OCI-LY3 (cell line): ENCODE measurements around the gene MAP3K6.

ENCODE experiments used
- H2AFZ ChIP-seq: fragments of 200-600, 300-600 bp; shearing (Covaris generic); 2 replicates; pipeline ENCODE4 v1.6.0; 2014; ENCODE audit warnings: antibody characterized with exemption, low read depth, low read length
- H3K27ac ChIP-seq: fragments of 200-600, 300-600 bp; sonication (generic); 2 replicates; pipeline ENCODE4 v1.5.1; 2014; ENCODE audit warnings: mild to moderate bottlenecking, low read length, moderate library complexity, mixed read lengths
- H3K27me3 ChIP-seq: fragments of 200-600, 300-600 bp; sonication (generic); 2 replicates; pipeline ENCODE4 v1.6.1; 2014; ENCODE audit warnings: low read depth, low read length, mixed read lengths
- H3K36me3 ChIP-seq: fragments of 200-600, 300-600 bp; sonication (generic); replicated peaks from 2 replicates; pipeline ENCODE3; 2014; ENCODE audit warnings: low read depth, low read length, mixed read lengths
- H3K4me1 ChIP-seq: fragments of 300-600, 200-600 bp; sonication (generic); 2 replicates; pipeline ENCODE4 v1.6.1; 2014; ENCODE audit warnings: low read length, mixed read lengths
- H3K4me2 ChIP-seq: fragments of 200-600, 300-600 bp; sonication (generic); 2 replicates; pipeline ENCODE4 v1.6.1; 2014; ENCODE audit warnings: low read length, mixed read lengths
- H3K4me3 ChIP-seq: fragments of 300-600, 200-600 bp; sonication (generic); 2 replicates; pipeline ENCODE4 v1.5.1; 2014; ENCODE audit warnings: antibody characterized with exemption, mild to moderate bottlenecking, low read length, moderate library complexity
- H3K79me2 ChIP-seq: fragments of 300-600, 200-600 bp; shearing (Covaris generic); 2 replicates; pipeline ENCODE4 v1.6.1; 2014; ENCODE audit warnings: mild to moderate bottlenecking, low read length, mixed read lengths
- H3K9ac ChIP-seq: fragments of 300-600, 200-600 bp; shearing (Covaris generic); 2 replicates; pipeline ENCODE4 v1.6.0; 2014; ENCODE audit warnings: mild to moderate bottlenecking, low read length, moderate library complexity
- H3K9me3 ChIP-seq: fragments of 200-600, 300-600 bp; shearing (Covaris generic); 2 replicates; pipeline ENCODE4 v1.6.1; 2014; ENCODE audit warnings: low read length, mixed read lengths; ENCODE audit not compliant: insufficient read depth
- H4K20me1 ChIP-seq: fragments of 200-600, 300-600 bp; sonication (generic); 2 replicates; pipeline ENCODE4 v1.6.1; 2016; ENCODE audit warnings: low read length, mixed read lengths; ENCODE audit not compliant: insufficient read depth
- CTCF ChIP-seq: fragments of 200-600, 300-600 bp; sonication (generic); IDR thresholded peaks from 2 replicates; pipeline ENCODE4 v1.5.1; 2014; ENCODE audit warnings: antibody characterized with exemption, low read length, low read depth
- EZH2phosphoT487 ChIP-seq: fragments of 200-600 bp; shearing (Covaris generic); IDR thresholded peaks from 2 replicates; pipeline ENCODE4 v1.6.1; 2018; ENCODE audit warnings: antibody characterized with exemption, mixed run types, low read depth

The MAP3K6 gene

GRCh38 chr1:27400963-27401341, 34.2 kb upstream of the MAP3K6 start:
- H3K36me3 ChIP-seq: no peaks in the 10 kb centered on the region
- H3K79me2 ChIP-seq: no peaks in the 10 kb centered on the region
- H3K27me3 ChIP-seq: no peaks in the 10 kb centered on the region
- no peaks in the 10 kb centered on the region for H4K20me1 ChIP-seq
- H3K27ac ChIP-seq: no peak overlapping the region
- TF ChIP-seq EZH2phosphoT487: no peak
- no peak for TF ChIP-seq CTCF
- H3K4me3 ChIP-seq: no peak overlapping the region
- no peaks in the 10 kb centered on the region for H3K4me1 ChIP-seq
- H3K4me2 ChIP-seq: no peak overlapping the region
- no peaks in the 10 kb centered on the region for H3K9me3 ChIP-seq
- H2AFZ ChIP-seq: no peak overlapping the region
- no peak overlapping the region for H3K9ac ChIP-seq

- Histone ChIP-seq H3K27me3 (no peaks in the 10 kb centered on the region), H3K36me3 (no peaks in the 10 kb centered on the region), H4K20me1 (no peaks in the 10 kb centered on the region), H3K27ac (no peak overlapping the region), H3K9ac (no peak overlapping the region), H3K9me3 (no peaks in the 10 kb centered on the region), H3K4me2 (no peak overlapping the region), H3K4me1 (peaks cover 5% of the 10 kb centered on the region; the same call in 1 of the 2 replicates), H2AFZ (no peak overlapping the region), H3K4me3 (no peak overlapping the region), H3K79me2 (no peaks in the 10 kb centered on the region)
- TF ChIP-seq EZH2phosphoT487 (no peak), CTCF (no peak)
These were observed 33.6 kb upstream of the MAP3K6 start for GRCh38 chr1:27400082-27400962.

GRCh38 chr1:27399251-27400025, 32.7 kb upstream of the MAP3K6 start:
- Histone ChIP-seq H2AFZ (no peak overlapping the region), H3K27me3 (no peaks in the 10 kb centered on the region), H3K9ac (no peak overlapping the region), H3K9me3 (no peaks in the 10 kb centered on the region), H4K20me1 (no peaks in the 10 kb centered on the region), H3K27ac (no peak overlapping the region), H3K79me2 (no peaks in the 10 kb centered on the region), H3K4me2 (no peak overlapping the region), H3K4me1 (peaks cover 5% of the 10 kb centered on the region; the same call in 1 of the 2 replicates), H3K36me3 (no peaks in the 10 kb centered on the region), H3K4me3 (no peak overlapping the region)
- no peak for TF ChIP-seq CTCF
- TF ChIP-seq EZH2phosphoT487: no peak

- no peak overlapping the region for H3K4me3 ChIP-seq
- TF ChIP-seq CTCF: no peak
- no peak for TF ChIP-seq EZH2phosphoT487
- H2AFZ ChIP-seq: no peak overlapping the region
- no peaks in the 10 kb centered on the region for H3K27me3 ChIP-seq
- H4K20me1 ChIP-seq: no peaks in the 10 kb centered on the region
- no peaks in the 10 kb centered on the region for H3K9me3 ChIP-seq
- H3K27ac ChIP-seq: no peak overlapping the region
- no peaks in the 10 kb centered on the region for H3K79me2 ChIP-seq
- H3K4me1 ChIP-seq: peaks cover 5% of the 10 kb centered on the region; the same call in 1 of the 2 replicates
- H3K4me2 ChIP-seq: no peak overlapping the region
- no peak overlapping the region for H3K9ac ChIP-seq
- no peaks in the 10 kb centered on the region for H3K36me3 ChIP-seq
These were observed 31.8 kb upstream of the MAP3K6 start for GRCh38 chr1:27398405-27399149.
